Small intestine (tissue), 16 donors: ENCODE results near the gene STT3B. TPM values are rescaled to one million over a fixed set of nuclear protein-coding genes. Genes with fewer than 3 reads are reported as not detected.
A peak's percentile ranks its signal among the peaks of the same experiment; 100 is the strongest.

ENCODE experiments used
- DNase-seq, 2 donors: peaks; one replicate each; pipeline versions ENCODE4 v3.0.0 to v3.0.0-alpha.2; 2013
- FAIRE-seq: peaks from 2 replicates; lab custom pipeline; 2012; peaks lifted over from hg19 to GRCh38; lab: Jason Lieb, UNC
- H3K27ac ChIP-seq, 3 donors: one replicate each; pipeline ENCODE4 v1.5.1; 2013; ENCODE audit warnings: low read length in 2 of 3, mild to moderate bottlenecking in 2 of 3, control low read depth in 1 of 3, inconsistent platforms in 1 of 3, low read depth in 1 of 3, moderate library complexity in 1 of 3
- H3K27me3 ChIP-seq, 3 donors: one replicate each; pipeline ENCODE4 v1.6.1; 2013; ENCODE audit warnings: low read length in 3 of 3, inconsistent platforms in 1 of 3; ENCODE audit not compliant: control insufficient read depth in 3 of 3, insufficient read depth in 3 of 3
- H3K36me3 ChIP-seq, 3 donors: one replicate each; pipeline ENCODE4 v1.6.1; 2013; ENCODE audit warnings: low read length in 3 of 3, inconsistent platforms in 1 of 3, low read depth in 1 of 3, mild to moderate bottlenecking in 1 of 3, moderate library complexity in 1 of 3; ENCODE audit not compliant: control insufficient read depth in 3 of 3, insufficient read depth in 2 of 3
- H3K4me1 ChIP-seq, 3 donors: one replicate each; pipeline ENCODE4 v1.6.1; 2013; ENCODE audit warnings: low read length in 2 of 3, inconsistent platforms in 1 of 3, low read depth in 1 of 3, mild to moderate bottlenecking in 1 of 3, moderate library complexity in 1 of 3; ENCODE audit not compliant: control insufficient read depth in 3 of 3, insufficient read depth in 2 of 3
- H3K4me3 ChIP-seq, 3 donors: one replicate each; pipeline ENCODE4 v1.5.1; 2013; ENCODE audit warnings: low read length in 3 of 3, control low read depth in 1 of 3, inconsistent platforms in 1 of 3, low read depth in 1 of 3, mild to moderate bottlenecking in 1 of 3, moderate library complexity in 1 of 3
- H3K9me3 ChIP-seq, 2 donors: one replicate each; pipeline ENCODE4 v1.6.1; 2013; ENCODE audit warnings: low read depth in 1 of 2, low read length in 1 of 2; ENCODE audit not compliant: control insufficient read depth in 2 of 2, insufficient read depth in 1 of 2
- WGBS, 3 donors: extraction: QIAGEN DNeasy Blood & Tissue Kit; methylation state at CpG; one replicate each; pipeline ENCODE4 v1.1.7; 2013; 5-methylcytosine and 5-hydroxymethylcytosine counted together
- long read RNA-seq, 10 donors: transcript quantifications; one replicate each; lab custom pipeline, GENCODE V29; 2026
- polyA plus RNA-seq, 4 donors: library from polyadenylated mRNA; stranded (reverse) in 3 of 4; unstranded in 1 of 4; fragments of 200-250 nt in 3 of 4; fragments of 120-200 nt in 1 of 4; gene quantifications; one replicate each; pipeline versions ENCODE4 v1.2.1 to v1.2.3, GENCODE V29; 2013
- donor health status: healthy with polysubstance abuse.
- donor health status: control.
- donor health status: control.
- donor health status: Bipolar disorder and iron deficiency.
- donor health status: healthy.

STT3B gene
- polyA plus RNA-seq: 100 to 1,000 TPM in 1 of 4 donors, 10 to 100 TPM in 3; 22.2 to 139 (median 51.4) TPM
- long read RNA-seq, donor 1: 0 reads
- long read RNA-seq, donor 2, full-length matches to known transcripts: 3 of 8 reads
- long read RNA-seq, donor 2, partial matches to known transcripts: 5 of 8 reads
- long read RNA-seq, donor 2, other reads (novel, unspliced or antisense): 0 of 8 reads
- long read RNA-seq, donor 3, full-length matches to known transcripts: 5 of 10 reads
- long read RNA-seq, donor 3, partial matches to known transcripts: 5 of 10 reads
- long read RNA-seq, donor 3, other reads (novel, unspliced or antisense): 0 of 10 reads
- long read RNA-seq, donor 4: 0 reads
- long read RNA-seq, donor 5, partial matches to known transcripts: 6 of 6 reads
- long read RNA-seq, donor 5, other reads (novel, unspliced or antisense): 0 of 6 reads
- long read RNA-seq, donor 6, full-length matches to known transcripts: 9 of 14 reads
- long read RNA-seq, donor 6, partial matches to known transcripts: 5 of 14 reads
- long read RNA-seq, donor 6, other reads (novel, unspliced or antisense): 0 of 14 reads
- long read RNA-seq, donor 7: 0 reads
- long read RNA-seq, donor 8, full-length matches to known transcripts: 2 of 2 reads
- long read RNA-seq, donor 8, partial matches to known transcripts: 0 of 2 reads
- long read RNA-seq, donor 8, other reads (novel, unspliced or antisense): 0 of 2 reads
- long read RNA-seq, donor 9, full-length matches to known transcripts: 4 of 4 reads
- long read RNA-seq, donor 9, partial matches to known transcripts: 0 of 4 reads
- long read RNA-seq, donor 9, other reads (novel, unspliced or antisense): 0 of 4 reads
- long read RNA-seq, donor 10, full-length matches to known transcripts: 22 of 33 reads
- long read RNA-seq, donor 10, partial matches to known transcripts: 11 of 33 reads
- long read RNA-seq, donor 10, other reads (novel, unspliced or antisense): 0 of 33 reads

DNA sequence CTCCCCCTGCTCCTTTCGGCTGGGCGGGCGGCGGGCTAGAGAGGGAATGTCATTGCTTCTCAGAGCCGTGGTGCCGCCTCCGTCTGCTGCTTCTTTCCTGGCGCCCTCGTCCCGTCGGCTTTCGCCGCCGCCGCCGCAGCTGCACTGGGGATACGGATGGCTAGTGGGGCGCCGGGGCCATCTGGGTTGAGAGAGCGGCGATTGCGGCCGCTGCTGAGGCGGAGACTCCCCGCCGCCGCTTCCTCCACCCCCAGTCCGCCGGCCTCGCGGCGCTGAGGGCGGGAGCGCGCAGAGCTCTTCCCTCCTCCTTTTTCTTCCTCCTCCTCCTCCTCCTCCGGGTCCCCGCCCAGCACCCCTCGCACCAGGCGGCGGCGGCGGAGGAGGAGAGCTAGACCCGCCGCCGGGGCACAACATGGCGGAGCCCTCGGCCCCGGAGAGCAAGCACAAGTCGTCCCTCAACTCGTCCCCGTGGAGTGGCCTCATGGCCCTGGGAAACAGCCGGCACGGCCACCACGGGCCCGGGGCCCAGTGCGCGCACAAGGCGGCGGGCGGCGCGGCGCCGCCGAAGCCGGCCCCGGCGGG is at the start of gene STT3B:
Gene STT3B (plus strand): TSS at position 339 of the 582 bp plus-strand sequence. CDS start 74 bp downstream, at position 413.
- Histone ChIP-seq H3K27ac (peak within 1 kb of the TSS; percentile 96 to 100 (median 100)), H3K36me3 (no peaks in the 10 kb centered on the region), H3K9me3 (no peaks in the 10 kb centered on the region), H3K4me3 (peak within 1 kb of the TSS; percentile 90 to 100 (median 91)), H3K4me1 (peaks cover 7 to 15% (median 7%) of the 10 kb centered on the region in 3 donors), H3K27me3 (no peaks in the 10 kb centered on the region)
- FAIRE-seq: no peak
- DNase-seq: peak; percentile 85 to 94
- 0 to 1% (median 1%) methylated on average over 43 to 68 of the region's 68 CpGs for WGBS, 3 donors

DNA sequence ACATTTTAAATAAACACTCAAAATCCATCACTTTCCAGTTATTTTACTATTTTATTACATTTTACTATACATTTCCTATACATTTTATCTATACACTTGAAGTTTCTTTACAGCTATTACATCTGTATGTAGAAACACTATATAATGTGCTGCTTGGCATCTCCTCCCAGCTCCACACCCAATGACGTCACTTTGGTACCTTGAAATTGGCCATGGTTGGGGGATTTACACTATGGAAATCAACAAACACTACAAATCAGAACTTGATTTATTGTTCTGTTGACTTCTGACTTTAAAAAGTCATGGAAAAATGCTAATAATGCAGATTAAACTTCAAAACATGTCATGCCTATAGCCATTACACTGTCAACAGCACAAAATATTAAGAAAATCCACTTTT is 48.9 kb upstream of the STT3B start:
- Histone ChIP-seq H3K9me3 (no peaks in the 10 kb centered on the region), H3K27me3 (no peaks in the 10 kb centered on the region), H3K27ac (no peak overlapping the region), H3K4me1 (peaks cover 0 to 2% (median 0%) of the 10 kb centered on the region in 3 donors), H3K4me3 (no peak overlapping the region), H3K36me3 (no peaks in the 10 kb centered on the region)
- FAIRE-seq (no peak), DNase-seq (no peak)
- WGBS, 3 donors: 80 to 82% (median 82%) methylated on average over 1 of the region's 1 CpG

DNA sequence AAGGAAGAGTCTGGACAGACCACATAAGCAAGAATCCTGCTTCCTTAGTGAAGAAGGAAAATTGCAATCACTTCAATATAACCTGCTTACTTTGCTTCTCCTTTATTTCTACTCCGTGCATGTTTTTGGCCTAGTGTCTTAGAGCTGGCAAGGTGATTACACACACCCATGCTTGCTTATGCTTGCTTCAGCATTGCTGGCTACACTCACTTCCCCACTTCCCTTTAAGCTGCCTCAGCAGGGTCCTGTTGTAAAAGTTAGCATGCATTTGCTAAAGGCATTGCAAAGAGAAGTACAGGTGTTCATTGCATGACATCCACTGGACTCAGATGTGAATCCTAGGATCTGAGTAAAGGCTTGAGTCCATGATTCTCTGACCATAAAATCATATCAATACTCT is 47.5 kb upstream of the STT3B start:
- peaks cover 0 to 3% (median 0%) of the 10 kb centered on the region in 3 donors for H3K4me1 ChIP-seq
- H3K4me3 ChIP-seq: no peak overlapping the region
- H3K9me3 ChIP-seq: no peaks in the 10 kb centered on the region
- FAIRE-seq (no peak), DNase-seq (peak in 1 of 2 donors; percentile 19)
- 47 to 57% (median 52%) methylated on average over 1 of the region's 1 CpG for WGBS, 3 donors
- no peaks in the 10 kb centered on the region for H3K27me3 ChIP-seq
- no peaks in the 10 kb centered on the region for H3K36me3 ChIP-seq
- H3K27ac ChIP-seq: no peak overlapping the region

DNA sequence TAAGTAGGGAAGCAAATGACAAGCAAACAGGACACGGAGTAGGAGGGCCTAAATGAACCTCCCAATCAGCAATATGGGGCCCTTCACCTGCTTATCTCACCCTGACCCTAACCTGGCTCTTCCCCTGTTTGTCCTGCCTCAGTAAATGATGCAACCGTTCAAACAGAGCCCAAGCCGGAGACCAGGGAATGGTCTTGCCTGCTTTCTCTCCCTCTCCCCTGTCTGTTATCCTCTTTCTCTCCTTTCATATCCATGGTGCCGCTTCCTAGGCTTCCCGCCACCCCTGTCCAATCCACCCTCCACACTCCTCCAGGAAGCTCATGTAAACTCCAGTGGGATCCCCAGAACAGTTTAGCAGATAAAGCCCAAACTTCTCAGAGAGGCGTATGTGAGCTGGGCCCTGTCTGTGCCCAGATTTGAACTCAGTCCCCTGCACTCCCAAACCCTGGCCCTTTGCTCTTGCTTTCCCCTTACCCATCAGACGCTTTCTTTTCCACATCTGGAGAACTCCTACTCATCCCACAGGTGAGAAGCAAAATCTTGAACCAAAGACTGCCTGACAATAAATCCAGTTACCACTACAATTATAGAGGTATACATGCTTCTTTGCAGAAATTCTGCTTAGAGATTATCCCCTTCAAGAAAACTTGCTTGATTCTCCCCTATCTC is 45.7 kb upstream of the STT3B start:
- no peak for DNase-seq
- H3K9me3 ChIP-seq: peaks cover 0 to 5% of the 10 kb centered on the region in 2 donors
- H3K27ac ChIP-seq: no peak overlapping the region
- peaks cover 0 to 3% (median 0%) of the 10 kb centered on the region in 3 donors for H3K4me1 ChIP-seq
- no peak overlapping the region for H3K4me3 ChIP-seq
- H3K36me3 ChIP-seq: no peaks in the 10 kb centered on the region
- no peaks in the 10 kb centered on the region for H3K27me3 ChIP-seq
- WGBS, 3 donors: 82 to 89% (median 83%) methylated on average over 7 of the region's 7 CpGs
- no peak for FAIRE-seq

DNA sequence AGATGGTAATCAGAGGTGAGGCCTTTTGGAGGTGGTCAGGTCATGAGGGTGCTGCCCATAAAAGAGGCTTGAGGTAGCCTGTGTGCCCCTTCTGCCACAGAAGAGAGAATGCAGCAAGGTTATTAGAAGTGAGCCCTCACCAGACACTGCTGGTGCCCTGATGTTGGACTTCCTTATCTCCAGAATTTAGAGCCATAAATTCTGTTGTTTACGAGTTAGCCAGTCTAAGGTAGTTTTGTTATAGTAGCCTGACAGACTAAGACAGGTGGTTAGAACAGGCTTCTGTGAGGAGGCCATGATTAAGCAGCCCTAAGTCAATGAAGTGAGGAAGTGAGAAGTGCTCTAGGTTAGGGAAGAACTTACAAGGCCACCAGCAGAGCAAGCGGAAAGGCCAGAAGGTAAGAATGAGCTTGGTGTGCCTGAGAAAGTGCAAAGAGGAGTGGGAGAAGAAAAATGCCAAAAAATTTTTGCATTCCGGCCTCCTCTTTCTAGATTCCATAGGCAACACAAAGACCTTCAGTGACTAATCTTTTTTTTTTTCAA is 44.2 kb upstream of the STT3B start:
- Histone ChIP-seq H3K4me3 (no peak overlapping the region), H3K36me3 (no peaks in the 10 kb centered on the region), H3K27ac (no peak overlapping the region), H3K27me3 (no peaks in the 10 kb centered on the region), H3K9me3 (peaks cover 0 to 5% of the 10 kb centered on the region in 2 donors), H3K4me1 (peaks cover 0 to 12% (median 0%) of the 10 kb centered on the region in 3 donors)
- FAIRE-seq (no peak), DNase-seq (peak in 1 of 2 donors; percentile 35)
- 68 to 87% (median 80%) methylated on average over 3 of the region's 3 CpGs for WGBS, 3 donors

DNA sequence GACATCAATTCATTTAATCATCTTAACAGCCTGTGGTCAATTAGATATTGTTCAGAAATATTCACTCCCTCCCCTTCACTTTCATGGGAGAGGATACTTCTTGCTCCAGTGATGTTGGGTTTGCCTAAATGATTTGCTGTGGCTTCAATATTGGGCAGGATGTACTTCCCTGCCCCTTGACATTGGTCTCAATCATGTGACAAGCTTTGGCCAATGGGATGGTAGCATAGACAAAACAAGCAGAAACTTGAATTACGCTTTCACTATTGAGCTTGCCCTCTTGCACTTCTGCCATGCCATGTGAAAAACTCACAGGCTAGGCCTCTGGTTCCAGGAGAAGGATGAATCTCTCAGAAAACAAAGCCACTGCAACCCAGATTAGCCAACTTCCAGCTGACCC is 42.2 kb upstream of the STT3B start:
- peaks cover 0 to 14% (median 0%) of the 10 kb centered on the region in 3 donors for H3K4me1 ChIP-seq
- DNase-seq: no peak

DNA sequence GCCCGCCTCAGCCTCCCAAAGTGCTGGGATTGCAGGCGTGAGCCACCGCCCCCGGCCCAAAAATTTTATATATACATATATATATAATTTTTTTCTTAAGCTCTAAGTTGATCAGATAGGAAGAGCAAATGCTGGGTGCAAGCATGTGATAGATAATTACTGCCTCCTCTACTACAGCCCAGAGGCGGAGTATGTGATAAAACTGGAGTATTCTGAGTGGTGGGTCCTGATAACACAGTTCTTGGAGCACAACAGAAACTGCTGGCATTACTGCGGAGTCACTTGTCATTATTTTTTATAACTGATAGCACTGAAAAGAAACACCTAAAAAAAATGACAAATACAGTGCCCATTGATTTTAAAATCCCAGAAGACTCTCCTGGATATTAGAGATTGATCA is 41.1 kb upstream of the STT3B start:
- H3K27me3 ChIP-seq: no peaks in the 10 kb centered on the region
- peaks cover 0 to 5% of the 10 kb centered on the region in 2 donors for H3K9me3 ChIP-seq
- peaks cover 0 to 18% (median 0%) of the 10 kb centered on the region in 3 donors for H3K4me1 ChIP-seq
- no peak overlapping the region for H3K4me3 ChIP-seq
- WGBS, 3 donors: 94 to 97% (median 97%) methylated on average over 5 to 6 of the region's 6 CpGs
- FAIRE-seq: no peak
- H3K27ac ChIP-seq: no peak overlapping the region
- no peaks in the 10 kb centered on the region for H3K36me3 ChIP-seq
- DNase-seq: no peak

More for the DNA sequence above, 42.2 kb upstream of the STT3B start:
- WGBS, 3 donors: 91 to 100% (median 100%) methylated on average over 1 of the region's 1 CpG
- H3K36me3 ChIP-seq: no peaks in the 10 kb centered on the region
- no peak overlapping the region for H3K4me3 ChIP-seq
- H3K27me3 ChIP-seq: no peaks in the 10 kb centered on the region
- H3K9me3 ChIP-seq: peaks cover 0 to 5% of the 10 kb centered on the region in 2 donors
- FAIRE-seq: no peak
- no peak overlapping the region for H3K27ac ChIP-seq
